ENCODE measurements around the gene WIPF2.
"Not testable (repeated sequence)": the region's sequence is repeated elsewhere in the genome, so short reads cannot be mapped to it uniquely, and the experiment has no call there.

GRCh38 chr17:40197965-40198456 lies 21.1 kb upstream of the WIPF2 start:
- TF ChIP-seq POLR2A (IDR thresholded peaks at IDR 0.05): not testable (repeated sequence)
- TF ChIP-seq, protein P1, sequence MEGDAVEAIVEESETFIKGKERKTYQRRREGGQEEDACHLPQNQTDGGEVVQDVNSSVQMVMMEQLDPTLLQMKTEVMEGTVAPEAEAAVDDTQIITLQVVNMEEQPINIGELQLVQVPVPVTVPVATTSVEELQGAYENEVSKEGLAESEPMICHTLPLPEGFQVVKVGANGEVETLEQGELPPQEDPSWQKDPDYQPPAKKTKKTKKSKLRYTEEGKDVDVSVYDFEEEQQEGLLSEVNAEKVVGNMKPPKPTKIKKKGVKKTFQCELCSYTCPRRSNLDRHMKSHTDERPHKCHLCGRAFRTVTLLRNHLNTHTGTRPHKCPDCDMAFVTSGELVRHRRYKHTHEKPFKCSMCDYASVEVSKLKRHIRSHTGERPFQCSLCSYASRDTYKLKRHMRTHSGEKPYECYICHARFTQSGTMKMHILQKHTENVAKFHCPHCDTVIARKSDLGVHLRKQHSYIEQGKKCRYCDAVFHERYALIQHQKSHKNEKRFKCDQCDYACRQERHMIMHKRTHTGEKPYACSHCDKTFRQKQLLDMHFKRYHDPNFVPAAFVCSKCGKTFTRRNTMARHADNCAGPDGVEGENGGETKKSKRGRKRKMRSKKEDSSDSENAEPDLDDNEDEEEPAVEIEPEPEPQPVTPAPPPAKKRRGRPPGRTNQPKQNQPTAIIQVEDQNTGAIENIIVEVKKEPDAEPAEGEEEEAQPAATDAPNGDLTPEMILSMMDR (IDR thresholded peaks at IDR 0.05): not testable (repeated sequence)

Data from adrenal gland (tissue), 5 donors.